DOHH2 (cell line): ENCODE results near the gene DCAF16.

ENCODE experiments used
- H3F3A ChIP-seq: fragments of 200-600 bp; sonication (generic), shearing (Covaris generic); 2 replicates; pipeline ENCODE4 v1.6.0; 2016; ENCODE audit warnings: antibody characterized with exemption, mild to moderate bottlenecking; ENCODE audit not compliant: control insufficient read depth, insufficient read depth
- H3K27ac ChIP-seq: fragments of 200-600 bp; sonication (generic); 2 replicates; pipeline ENCODE4 v1.5.1; 2014; ENCODE audit warnings: low read depth, mild to moderate bottlenecking, low read length, moderate library complexity
- H3K27me3 ChIP-seq: fragments of 200-600 bp; sonication (generic); 2 replicates; pipeline ENCODE4 v1.6.1; 2014; ENCODE audit warnings: mild to moderate bottlenecking, low read length, mixed read lengths; ENCODE audit not compliant: control insufficient read depth
- H3K36me3 ChIP-seq: fragments of 200-600 bp; sonication (generic); 2 replicates; pipeline ENCODE4 v1.6.1; 2014; ENCODE audit warnings: mild to moderate bottlenecking, low read length, moderate library complexity, mixed read lengths; ENCODE audit not compliant: control insufficient read depth
- H3K4me1 ChIP-seq: fragments of 200-600 bp; sonication (generic); 2 replicates; pipeline ENCODE4 v1.6.1; 2014; ENCODE audit warnings: mild to moderate bottlenecking, low read length, mixed read lengths; ENCODE audit not compliant: control insufficient read depth
- H3K4me2 ChIP-seq: fragments of 200-600 bp; sonication (generic); 2 replicates; pipeline ENCODE4 v1.6.0; 2014; ENCODE audit warnings: mild to moderate bottlenecking, low read length, moderate library complexity
- H3K4me3 ChIP-seq: fragments of 200-600 bp; sonication (generic); 2 replicates; pipeline ENCODE4 v1.5.1; 2014; ENCODE audit warnings: mild to moderate bottlenecking, low read length, mixed read lengths
- H3K79me2 ChIP-seq: fragments of 200-600 bp; sonication (generic); 2 replicates; pipeline ENCODE4 v1.6.1; 2014; ENCODE audit warnings: mild to moderate bottlenecking, low read length, mixed read lengths; ENCODE audit not compliant: control insufficient read depth
- H3K9me2 ChIP-seq: fragments of 200-600 bp; sonication (generic); replicated peaks from 2 replicates; pipeline ENCODE4 v1.6.1; 2014; ENCODE audit warnings: mild to moderate bottlenecking, low read length, mixed read lengths; ENCODE audit not compliant: control insufficient read depth
- H3K9me3 ChIP-seq: fragments of 200-600 bp; sonication (generic); 2 replicates; pipeline ENCODE4 v1.6.1; 2014; ENCODE audit warnings: antibody characterized with exemption, low read length, mixed read lengths; ENCODE audit not compliant: control insufficient read depth, insufficient read depth
- H4K20me1 ChIP-seq: fragments of 200-600 bp; sonication (generic); 2 replicates; pipeline ENCODE4 v1.6.0; 2014; ENCODE audit warnings: low read depth, mild to moderate bottlenecking, antibody characterized with exemption, low read length, moderate library complexity; ENCODE audit not compliant: control insufficient read depth, insufficient read depth
- EZH2phosphoT487 ChIP-seq: fragments of 200-600 bp; sonication (generic); IDR thresholded peaks from 2 replicates; pipeline ENCODE4 v1.6.1; 2017; ENCODE audit warnings: borderline replicate concordance, mild to moderate bottlenecking, antibody characterized with exemption, low read length, moderate library complexity, mixed read lengths
- TF ChIP-seq, protein P1 (sequence below): fragments of 200-600 bp; sonication (generic); IDR thresholded peaks from one replicate; pipeline ENCODE4 v1.5.1; 2014; ENCODE audit warnings: antibody characterized with exemption, mild to moderate bottlenecking, low read depth, low read length; ENCODE audit not compliant: poor library complexity, severe bottlenecking

Gene DCAF16

DNA sequence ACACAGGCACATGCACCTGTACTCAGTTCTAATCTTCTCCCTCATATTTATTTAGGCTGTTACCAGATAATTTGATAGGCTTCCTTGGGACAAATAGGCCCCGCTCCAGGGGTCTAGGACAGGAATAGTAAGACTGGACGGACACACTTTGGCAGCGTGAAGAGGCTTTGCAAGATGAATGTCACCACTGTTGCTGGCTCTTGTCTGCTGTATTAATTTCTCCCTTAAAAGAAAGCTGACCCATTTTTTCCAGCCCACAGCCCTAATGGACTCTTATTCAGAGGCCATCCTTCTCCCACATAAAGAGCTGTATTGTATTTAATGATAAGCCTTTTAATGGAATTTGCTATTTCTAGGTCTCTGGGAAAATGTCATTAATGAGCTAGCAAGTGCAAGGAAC, 47.1 kb downstream of the DCAF16 start:
- Histone ChIP-seq H3K4me1 (no peaks in the 10 kb centered on the region), H3F3A (no peaks in the 10 kb centered on the region), H3K36me3 (no peaks in the 10 kb centered on the region), H3K4me3 (no peak overlapping the region), H3K4me2 (no peak overlapping the region), H4K20me1 (no peaks in the 10 kb centered on the region), H3K9me2 (no peaks in the 10 kb centered on the region), H3K79me2 (no peaks in the 10 kb centered on the region), H3K27me3 (peaks cover 4% of the 10 kb centered on the region; the same call in 1 of the 2 replicates), H3K27ac (no peak overlapping the region), H3K9me3 (peaks cover 3% of the 10 kb centered on the region; the same call in 1 of the 2 replicates)
- TF ChIP-seq, protein P1, sequence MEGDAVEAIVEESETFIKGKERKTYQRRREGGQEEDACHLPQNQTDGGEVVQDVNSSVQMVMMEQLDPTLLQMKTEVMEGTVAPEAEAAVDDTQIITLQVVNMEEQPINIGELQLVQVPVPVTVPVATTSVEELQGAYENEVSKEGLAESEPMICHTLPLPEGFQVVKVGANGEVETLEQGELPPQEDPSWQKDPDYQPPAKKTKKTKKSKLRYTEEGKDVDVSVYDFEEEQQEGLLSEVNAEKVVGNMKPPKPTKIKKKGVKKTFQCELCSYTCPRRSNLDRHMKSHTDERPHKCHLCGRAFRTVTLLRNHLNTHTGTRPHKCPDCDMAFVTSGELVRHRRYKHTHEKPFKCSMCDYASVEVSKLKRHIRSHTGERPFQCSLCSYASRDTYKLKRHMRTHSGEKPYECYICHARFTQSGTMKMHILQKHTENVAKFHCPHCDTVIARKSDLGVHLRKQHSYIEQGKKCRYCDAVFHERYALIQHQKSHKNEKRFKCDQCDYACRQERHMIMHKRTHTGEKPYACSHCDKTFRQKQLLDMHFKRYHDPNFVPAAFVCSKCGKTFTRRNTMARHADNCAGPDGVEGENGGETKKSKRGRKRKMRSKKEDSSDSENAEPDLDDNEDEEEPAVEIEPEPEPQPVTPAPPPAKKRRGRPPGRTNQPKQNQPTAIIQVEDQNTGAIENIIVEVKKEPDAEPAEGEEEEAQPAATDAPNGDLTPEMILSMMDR, result no peak
- TF ChIP-seq EZH2phosphoT487, result no peak

DNA sequence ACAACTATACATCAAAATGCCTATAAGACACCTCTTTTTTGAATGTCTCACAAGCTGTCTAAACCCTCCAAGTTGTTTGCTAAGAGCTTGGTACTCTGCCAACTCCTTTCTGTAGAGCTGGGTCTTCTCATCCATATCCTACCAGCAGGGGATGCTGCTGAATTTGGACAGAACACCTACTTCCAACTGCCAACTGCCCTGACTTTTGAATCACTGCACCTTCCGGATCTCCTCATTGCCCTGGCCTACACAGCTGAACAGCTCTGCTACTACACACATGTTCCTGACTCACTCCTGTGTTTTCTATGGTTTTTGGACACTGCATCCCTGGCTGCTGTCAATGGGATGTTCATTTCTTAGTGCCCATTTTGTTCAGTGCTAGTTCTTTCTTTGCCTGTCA, 47.8 kb downstream of the DCAF16 start:
- no peaks in the 10 kb centered on the region for H3K79me2 ChIP-seq
- no peaks in the 10 kb centered on the region for H3K36me3 ChIP-seq
- H3K4me1 ChIP-seq, result no peaks in the 10 kb centered on the region
- H3K4me3 ChIP-seq, result no peak overlapping the region
- peaks cover 6% of the 10 kb centered on the region; the same call in 1 of the 2 replicates for H3K27me3 ChIP-seq
- no peaks in the 10 kb centered on the region for H4K20me1 ChIP-seq
- TF ChIP-seq, protein P1, result peak; percentile 17
- no peak for TF ChIP-seq EZH2phosphoT487
- H3K9me3 ChIP-seq, result peaks cover 3% of the 10 kb centered on the region; the same call in 1 of the 2 replicates
- H3K4me2 ChIP-seq, result no peak overlapping the region
- no peaks in the 10 kb centered on the region for H3K9me2 ChIP-seq
- H3F3A ChIP-seq, result no peaks in the 10 kb centered on the region
- H3K27ac ChIP-seq, result no peak overlapping the region

DNA sequence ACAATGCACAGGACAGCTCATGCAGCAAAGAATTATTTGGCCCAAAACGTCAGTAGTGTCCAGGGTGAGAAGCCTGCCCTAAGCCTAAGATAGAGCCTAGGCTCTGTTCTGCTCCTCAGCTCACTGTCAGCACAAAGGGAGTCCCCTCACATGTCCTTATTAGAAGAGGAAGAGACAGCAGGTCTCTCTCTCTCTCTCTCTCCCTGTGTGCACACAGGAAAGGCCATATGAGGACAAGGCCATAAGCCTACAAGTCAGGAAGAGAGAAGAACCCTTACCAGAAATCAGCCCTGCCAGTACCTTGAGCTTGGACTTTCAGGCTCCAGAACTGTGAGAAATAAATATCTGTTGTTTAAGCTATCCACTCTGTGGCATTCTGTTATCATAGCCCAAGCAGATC, 49.5 kb downstream of the DCAF16 start:
- no peaks in the 10 kb centered on the region for H3K4me1 ChIP-seq
- H4K20me1 ChIP-seq, result no peaks in the 10 kb centered on the region
- no peak overlapping the region for H3K27ac ChIP-seq
- H3K27me3 ChIP-seq, result peaks cover 11% of the 10 kb centered on the region; the same call in 1 of the 2 replicates
- no peaks in the 10 kb centered on the region for H3K9me2 ChIP-seq
- no peaks in the 10 kb centered on the region for H3K79me2 ChIP-seq
- no peaks in the 10 kb centered on the region for H3F3A ChIP-seq
- no peaks in the 10 kb centered on the region for H3K36me3 ChIP-seq
- TF ChIP-seq EZH2phosphoT487, result no peak
- TF ChIP-seq, protein P1, result no peak
- no peak overlapping the region for H3K4me2 ChIP-seq
- H3K4me3 ChIP-seq, result no peak overlapping the region
- H3K9me3 ChIP-seq, result no peaks in the 10 kb centered on the region

DNA sequence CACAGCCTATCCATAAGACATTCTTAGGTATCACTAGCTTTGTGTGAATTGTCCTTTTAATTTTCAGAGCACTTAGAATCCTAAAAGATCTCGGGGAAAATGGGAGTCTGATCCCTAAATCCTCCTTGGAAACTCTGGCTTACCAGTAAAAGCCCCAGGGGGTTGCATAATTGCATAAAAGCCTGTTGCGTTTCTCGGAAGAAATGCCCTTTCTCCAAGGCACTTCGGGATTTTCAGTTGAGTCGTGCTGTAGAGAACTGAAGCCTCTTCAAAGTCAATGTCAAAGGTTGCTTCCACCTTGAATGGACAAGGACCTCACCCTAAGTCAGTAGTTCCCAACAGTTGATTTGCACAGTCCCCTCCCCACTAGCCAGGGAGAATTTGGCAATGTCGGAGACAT, 49.9 kb downstream of the DCAF16 start:
- H3K27ac ChIP-seq, result no peak overlapping the region
- no peaks in the 10 kb centered on the region for H4K20me1 ChIP-seq
- peaks cover 15% of the 10 kb centered on the region; the same call in 1 of the 2 replicates for H3K27me3 ChIP-seq
- H3K36me3 ChIP-seq, result no peaks in the 10 kb centered on the region
- TF ChIP-seq EZH2phosphoT487, result no peak
- TF ChIP-seq, protein P1, result no peak
- no peak overlapping the region for H3K4me3 ChIP-seq
- no peaks in the 10 kb centered on the region for H3K79me2 ChIP-seq
- H3K4me2 ChIP-seq, result no peak overlapping the region
- H3F3A ChIP-seq, result no peaks in the 10 kb centered on the region
- H3K9me2 ChIP-seq, result no peaks in the 10 kb centered on the region
- H3K9me3 ChIP-seq, result no peaks in the 10 kb centered on the region
- H3K4me1 ChIP-seq, result no peaks in the 10 kb centered on the region
